Sigmoid colon (tissue), 7 donors: ENCODE data around the gene PIM1. TPM values are rescaled to one million over a fixed set of nuclear protein-coding genes. Genes with fewer than 3 reads are reported as not detected.
A peak's percentile ranks its signal among the peaks of the same experiment; 100 is the strongest.

Source experiments
- DNase-seq: peaks from one replicate; pipeline ENCODE4 v3.0.0-alpha.2; 2019
- H3K27ac ChIP-seq, 4 donors: fragments of 200-600 bp; sonication (generic); one replicate each; pipeline ENCODE4 v1.5.1; 2016 to 2019; ENCODE audit warnings: mild to moderate bottlenecking in 1 of 4
- H3K27me3 ChIP-seq, 3 donors: fragments of 200-600 bp; sonication (generic); one replicate each; pipeline ENCODE4 v1.5.1; 2019; ENCODE audit warnings: mild to moderate bottlenecking in 1 of 3
- H3K36me3 ChIP-seq, 4 donors: fragments of 200-600 bp; sonication (generic); one replicate each; pipeline ENCODE4 v1.5.1; 2016 to 2019
- H3K4me1 ChIP-seq, 4 donors: fragments of 200-600 bp; sonication (generic); one replicate each; pipeline ENCODE4 v1.5.1; 2017 to 2019
- H3K4me3 ChIP-seq, 4 donors: fragments of 200-600 bp; sonication (generic); one replicate each; pipeline ENCODE4 v1.5.1; 2017 to 2019; ENCODE audit warnings: mild to moderate bottlenecking in 2 of 4, moderate library complexity in 1 of 4
- H3K9me3 ChIP-seq, 4 donors: fragments of 200-600 bp in 3 of 4; sonication (generic) in 3 of 4; one replicate each; pipeline versions ENCODE4 v1.5.1 to v1.6.1; 2013 to 2019
- CTCF ChIP-seq, 4 experiments: fragments of 450-650 bp in 3 of 4; fragments of 200-600 bp in 1 of 4; IDR thresholded peaks; one replicate each; pipeline ENCODE4 v1.5.1; 2016 to 2019; ENCODE audit warnings: antibody characterized with exemption in 4 of 4, mild to moderate bottlenecking in 3 of 4, moderate library complexity in 2 of 4
- EP300 ChIP-seq, 4 donors: sonication (generic); formaldehyde crosslinking; IDR thresholded peaks; one replicate each; pipeline ENCODE4 v1.6.1; 2017; ENCODE audit warnings: antibody characterized with exemption in 4 of 4
- POLR2A ChIP-seq, 2 donors: fragments of 450-650 bp; IDR thresholded peaks; one replicate each; pipeline ENCODE4 v1.6.1; 2016; ENCODE audit warnings: antibody characterized with exemption in 2 of 2, mild to moderate bottlenecking in 2 of 2, moderate library complexity in 2 of 2
- POLR2AphosphoS5 ChIP-seq, 4 donors: sonication (generic); formaldehyde crosslinking; IDR thresholded peaks; one replicate each; pipeline ENCODE4 v1.6.1; 2017; ENCODE audit warnings: antibody characterized with exemption in 4 of 4
- WGBS, 2 donors: extraction: QIAGEN DNeasy Blood & Tissue Kit; methylation state at CpG; one replicate each; pipeline ENCODE4 v1.1.7; 2013; 5-methylcytosine and 5-hydroxymethylcytosine counted together
- intact Hi-C: fragments of 100-400 bp; cut with DNase I; formaldehyde crosslinking; loops from one replicate; pipeline ENCODE4 v1.15.1; 2023
- polyA plus RNA-seq, 3 donors: library from polyadenylated mRNA; stranded (reverse); fragments of 200-250 nt; gene quantifications; one replicate each; pipeline ENCODE4 v1.2.3, GENCODE V29; 2013
- total RNA-seq, 4 donors: library from RNA; depleted of rRNA; stranded (reverse); fragments of >200 nt; gene quantifications; one replicate each; pipeline ENCODE4 v1.1.0, GENCODE V29; 2016
- donor health status: healthy with polysubstance abuse.
- donor health status: Bipolar disorder and iron deficiency.
- donor health status: healthy.

The PIM1 gene
- total and polyA plus RNA-seq, 7 donors = 17.1 to 103 (median 31.0) TPM

- Histone ChIP-seq H3K9me3 (no peaks in the 10 kb centered on the region), H3K4me3 (no peak overlapping the region), H3K27ac (peak overlapping the region; percentile 86 to 97 (median 93)), H3K4me1 (peaks cover 0 to 71% (median 47%) of the 10 kb centered on the region in 4 donors), H3K27me3 (no peaks in the 10 kb centered on the region), H3K36me3 (no peaks in the 10 kb centered on the region)
- TF ChIP-seq POLR2A (IDR thresholded peaks at IDR 0.05) (no peak), EP300 (IDR thresholded peaks at IDR 0.05) (no peak), POLR2AphosphoS5 (IDR thresholded peaks at IDR 0.05) (no peak), CTCF (IDR thresholded peaks at IDR 0.05) (no peak)
- 91 to 93% methylated on average over 5 of the region's 5 CpGs for WGBS, 2 donors
- intact Hi-C loops = loop anchor here (2.0 kb wide), 1 partner anchor 71 kb away; no protein-coding TSS in a partner anchor
- DNase-seq = no peak
These were observed 40.4 kb upstream of the PIM1 start for GRCh38 chr6:37129566-37129965.

- WGBS, 2 donors = 8 to 30% methylated on average over 3 of the region's 3 CpGs
- Histone ChIP-seq H3K27ac (peak overlapping the region; percentile 86 to 97 (median 93)), H3K27me3 (no peaks in the 10 kb centered on the region), H3K36me3 (no peaks in the 10 kb centered on the region), H3K4me1 (peaks cover 0 to 80% (median 54%) of the 10 kb centered on the region in 4 donors), H3K4me3 (no peak overlapping the region), H3K9me3 (no peaks in the 10 kb centered on the region)
- TF ChIP-seq EP300 (IDR thresholded peaks at IDR 0.05) (peak in 1 of 4 donors; percentile 10), CTCF (IDR thresholded peaks at IDR 0.05) (no peak), POLR2A (IDR thresholded peaks at IDR 0.05) (no peak), POLR2AphosphoS5 (IDR thresholded peaks at IDR 0.05) (peak in 1 of 4 donors; percentile 5)
- intact Hi-C loops = loop anchor here (1.0 to 5.0 kb wide), 2 partner anchors 42 to 1403 kb away; no protein-coding TSS in a partner anchor
- peak; percentile 88 for DNase-seq
These were observed 39.2 kb upstream of the PIM1 start for GRCh38 chr6:37130704-37131103.

GRCh38 chr6:37131104-37131959 is 38.6 kb upstream of the PIM1 start:
- intact Hi-C loops = loop anchor here (5.0 kb wide), 1 partner anchor 1404 kb away; no protein-coding TSS in a partner anchor
- peak overlapping the region; percentile 12 to 43 (median 38) for H3K4me3 ChIP-seq
- H3K9me3 ChIP-seq = no peaks in the 10 kb centered on the region
- no peaks in the 10 kb centered on the region for H3K27me3 ChIP-seq
- DNase-seq = peak; percentile 97
- peak; percentile 81 to 91 (median 83) for TF ChIP-seq POLR2AphosphoS5 (IDR thresholded peaks at IDR 0.05)
- peak; percentile 91 to 97 (median 92) for TF ChIP-seq EP300 (IDR thresholded peaks at IDR 0.05)
- TF ChIP-seq CTCF (IDR thresholded peaks at IDR 0.05) = no peak
- peak; percentile 31 for TF ChIP-seq POLR2A (IDR thresholded peaks at IDR 0.05)
- no peaks in the 10 kb centered on the region for H3K36me3 ChIP-seq
- peak overlapping the region; percentile 86 to 97 (median 93) for H3K27ac ChIP-seq
- H3K4me1 ChIP-seq = peaks cover 0 to 79% (median 51%) of the 10 kb centered on the region in 4 donors
- 31 to 58% methylated on average over 15 of the region's 15 CpGs for WGBS, 2 donors

- TF ChIP-seq POLR2AphosphoS5 (IDR thresholded peaks at IDR 0.05) = no peak
- TF ChIP-seq POLR2A (IDR thresholded peaks at IDR 0.05) = no peak
- TF ChIP-seq CTCF (IDR thresholded peaks at IDR 0.05) = no peak
- peaks cover 0 to 82% (median 54%) of the 10 kb centered on the region in 4 donors for H3K4me1 ChIP-seq
- H3K36me3 ChIP-seq = no peaks in the 10 kb centered on the region
- intact Hi-C loops = loop anchor here (5.0 kb wide), 1 partner anchor 1405 kb away; no protein-coding TSS in a partner anchor
- peak overlapping the region; percentile 86 to 97 (median 93) for H3K27ac ChIP-seq
- peak overlapping the region in 3 of 4 donors; percentile 36 to 43 (median 39) for H3K4me3 ChIP-seq
- no peaks in the 10 kb centered on the region for H3K27me3 ChIP-seq
- H3K9me3 ChIP-seq = no peaks in the 10 kb centered on the region
- DNase-seq = no peak
These were observed 38.0 kb upstream of the PIM1 start for GRCh38 chr6:37131960-37132253.
